HepG2 (cell line): Measurements from ENCODE around the gene BICDL2. TPM values are rescaled to one million over a fixed set of nuclear protein-coding genes. Genes with fewer than 3 reads are reported as not detected.

Experiments used
- ATF4 ChIP-seq, 2 experiments: fragments of 450-650 bp in 1 of 2; sonication (generic) in 1 of 2; formaldehyde crosslinking; IDR thresholded peaks; 2 replicates each; pipeline versions ENCODE4 v1.5.0 to v1.8.0; 2020 to 2022; ENCODE audit warnings: mild to moderate bottlenecking in 1 of 2, missing genetic modification reagents in 1 of 2
- DDIT3 ChIP-seq: sonication (generic); formaldehyde crosslinking; IDR thresholded peaks from 2 replicates; pipeline ENCODE4 v1.4.0; 2020; ENCODE audit warnings: mild to moderate bottlenecking, missing genetic modification reagents
- GATA4 ChIP-seq: sonication (generic); IDR thresholded peaks from 2 replicates; pipeline ENCODE4 v1.6.1; 2016; ENCODE audit warnings: antibody characterized with exemption, low read depth, borderline replicate concordance
- KDM2A ChIP-seq: sonication (generic); formaldehyde crosslinking; IDR thresholded peaks from 2 replicates; pipeline ENCODE4 v1.4.0; 2020; ENCODE audit warnings: low read depth, missing genetic modification reagents, borderline replicate concordance
- KDM3A ChIP-seq: IDR thresholded peaks from 2 replicates; pipeline ENCODE4 v1.6.1; 2018; ENCODE audit warnings: low read depth, missing compliant biosample characterization
- MATR3 ChIP-seq: sonication (generic); formaldehyde crosslinking; IDR thresholded peaks from 2 replicates; pipeline ENCODE4 v1.4.0; 2020; ENCODE audit warnings: missing genetic modification reagents
- NR2F1 ChIP-seq, 2 experiments: fragments of 450-650 bp in 1 of 2; formaldehyde crosslinking in 1 of 2; IDR thresholded peaks; 2 replicates each; pipeline versions ENCODE4 v1.5.0 to v1.6.1; 2016 to 2020; ENCODE audit warnings: mild to moderate bottlenecking in 1 of 2, missing compliant biosample characterization in 1 of 2, missing genetic modification reagents in 1 of 2, moderate library complexity in 1 of 2
- POLR2G ChIP-seq: fragments of 200-400 bp; formaldehyde crosslinking; IDR thresholded peaks from 2 replicates; pipeline ENCODE4 v1.6.1; 2018; ENCODE audit warnings: mild to moderate bottlenecking, low read depth, low read length, moderate library complexity
- RARG ChIP-seq: sonication (generic); formaldehyde crosslinking; IDR thresholded peaks from 2 replicates; pipeline ENCODE4 v1.4.0; 2020; ENCODE audit warnings: low read depth, mild to moderate bottlenecking, missing genetic modification reagents
- RBM39 ChIP-seq: fragments of 200-400 bp; formaldehyde crosslinking; IDR thresholded peaks from one replicate; pipeline ENCODE4 v1.6.1; 2018; ENCODE audit warnings: antibody characterized with exemption, mild to moderate bottlenecking, low read depth, low read length; ENCODE audit not compliant: poor library complexity, severe bottlenecking
- UBTF ChIP-seq: sonication (generic); formaldehyde crosslinking; IDR thresholded peaks from 2 replicates; pipeline ENCODE4 v1.4.0; 2020; ENCODE audit warnings: mild to moderate bottlenecking, missing genetic modification reagents
- ZBED4 ChIP-seq: sonication (generic); formaldehyde crosslinking; IDR thresholded peaks from 2 replicates; pipeline ENCODE4 v1.4.0; 2020; ENCODE audit warnings: missing genetic modification reagents, borderline replicate concordance
- ZBTB46 ChIP-seq: sonication (generic); formaldehyde crosslinking; IDR thresholded peaks from 2 replicates; pipeline ENCODE4 v1.4.0; 2020; ENCODE audit warnings: mild to moderate bottlenecking, missing genetic modification reagents, borderline replicate concordance
- ZIK1 ChIP-seq: sonication (generic); formaldehyde crosslinking; IDR thresholded peaks from 2 replicates; pipeline ENCODE4 v1.5.0; 2020; ENCODE audit warnings: mild to moderate bottlenecking, low read depth, missing genetic modification reagents, borderline replicate concordance
- ZMYM4 ChIP-seq: sonication (generic); formaldehyde crosslinking; IDR thresholded peaks from 2 replicates; pipeline ENCODE4 v1.8.1; 2023; ENCODE audit warnings: mild to moderate bottlenecking, missing genetic modification reagents
- ZNF263 ChIP-seq: sonication (generic); formaldehyde crosslinking; IDR thresholded peaks from 2 replicates; pipeline ENCODE4 v1.4.0; 2020; ENCODE audit warnings: missing genetic modification reagents
- ZXDC ChIP-seq: sonication (generic); formaldehyde crosslinking; IDR thresholded peaks from 2 replicates; pipeline ENCODE4 v1.5.0; 2020; ENCODE audit warnings: mild to moderate bottlenecking, missing genetic modification reagents
- polyA plus RNA-seq, 8 experiments: library from polyadenylated mRNA; depleted of rRNA in 3 of 8; stranded (reverse) in 7 of 8; unstranded in 1 of 8; fragments of >200 nt; fragmentation: Illumina TruSeq in 4 of 8; extraction: Trizol in 4 of 8; gene quantifications; 2 replicates each; pipeline versions ENCODE4 v1.2.1 to v1.2.3, GENCODE V29; 2011 to 2016; ENCODE audit warnings: low read depth in 4 of 8, missing spikeins in 1 of 8, mixed read lengths in 1 of 8; ENCODE audit not compliant: insufficient read depth in 1 of 8
- total RNA-seq, 5 experiments: library from RNA; depleted of rRNA; stranded (reverse); fragments of >200 nt; fragmentation: Illumina TruSeq; extraction: Trizol; gene quantifications; 2 replicates each; pipeline ENCODE4 v1.2.3, GENCODE V29; 2016; ENCODE audit warnings: low read depth in 1 of 5

Gene BICDL2
- total and polyA plus RNA-seq, 2 of the 13 experiments (the other 11 are each of a cell fraction or from before 2014, with no cell fraction given): 0.12 TPM; not detected in 1

- TF ChIP-seq ZBED4 (CRISPR knock-in tag) (no peak), RARG (CRISPR knock-in tag) (no peak), UBTF (peak; percentile 75; the same call in 1 of the 2 replicates), NR2F1 (CRISPR knock-in tag; IDR thresholded peaks at IDR 0.05) (no peak), KDM2A (peak; percentile 8; the same call in 1 of the 2 replicates), ATF4 (CRISPR knock-in tag; IDR thresholded peaks at IDR 0.05) (no peak), DDIT3 (CRISPR knock-in tag) (no peak), RBM39 (peak; percentile 9), POLR2G (peak; percentile 86), ZBTB46 (CRISPR knock-in tag) (0 out of 2 replicates have a peak, but pooled peaks have one; percentile 9), ZNF263 (CRISPR knock-in tag) (0 out of 2 replicates have a peak, but pooled peaks have one; percentile 3), ZMYM4 (CRISPR knock-in tag) (0 out of 2 replicates have a peak, but pooled peaks have one; percentile 14), KDM3A (CRISPR knock-in tag) (no peak), MATR3 (CRISPR knock-in tag) (no peak), ZIK1 (CRISPR knock-in tag) (no peak), GATA4 (no peak; the same call in 1 of the 2 replicates), ZXDC (CRISPR knock-in tag) (0 out of 2 replicates have a peak, but pooled peaks have one; percentile 74)
Observed at GRCh38 chr16:3020247-3020603, 16.5 kb downstream of the BICDL2 start, which contains the start of gene TNFRSF12A (continued).
